Stimulated activated naive B cell treated with anti-CD40 and anti-IgM and Interleukin-4, amounts not matched to agents 10 μg/mL and 1 μg/mL and 100 μg/mL, for 72 hours (primary cell): Measurements from ENCODE around the gene NEUROG1.
"Not testable (repeated sequence)": the region's sequence is repeated elsewhere in the genome, so short reads cannot be mapped to it uniquely, and the experiment has no call there.

Experiments
- ATAC-seq, 2 donors: fragments of 150-1000 bp; cut with Tn5 transposase; replicated peaks; 2 replicates each; pipeline ENCODE4 v1.10.0; 2021; ENCODE audit warnings: moderate library complexity in 1 of 2
- DNase-seq: peaks from one replicate; pipeline ENCODE4 v3.0.0; 2021
- H3K27ac Mint-ChIP-seq: one replicate; pipeline ENCODE4 v1.8.0; 2022; ENCODE audit warnings: mild to moderate bottlenecking, mixed read lengths
- H3K27me3 Mint-ChIP-seq, 2 donors: one replicate each; pipeline ENCODE4 v1.8.0; 2022; ENCODE audit warnings: mixed read lengths in 2 of 2
- H3K36me3 Mint-ChIP-seq, 2 donors: one replicate each; pipeline ENCODE4 v1.8.0; 2022; ENCODE audit warnings: mixed read lengths in 2 of 2, mild to moderate bottlenecking in 1 of 2
- H3K4me1 Mint-ChIP-seq, 2 donors: one replicate each; pipeline ENCODE4 v1.8.0; 2022; ENCODE audit warnings: mixed read lengths in 2 of 2, mild to moderate bottlenecking in 1 of 2
- H3K4me3 Mint-ChIP-seq, 2 donors: one replicate each; pipeline ENCODE4 v1.8.0; 2022; ENCODE audit warnings: mild to moderate bottlenecking in 2 of 2, mixed read lengths in 2 of 2, moderate library complexity in 1 of 2
- H3K9me3 Mint-ChIP-seq, 2 donors: one replicate each; pipeline ENCODE4 v1.8.0; 2022; ENCODE audit warnings: mixed read lengths in 2 of 2, mild to moderate bottlenecking in 1 of 2

Gene NEUROG1

DNA sequence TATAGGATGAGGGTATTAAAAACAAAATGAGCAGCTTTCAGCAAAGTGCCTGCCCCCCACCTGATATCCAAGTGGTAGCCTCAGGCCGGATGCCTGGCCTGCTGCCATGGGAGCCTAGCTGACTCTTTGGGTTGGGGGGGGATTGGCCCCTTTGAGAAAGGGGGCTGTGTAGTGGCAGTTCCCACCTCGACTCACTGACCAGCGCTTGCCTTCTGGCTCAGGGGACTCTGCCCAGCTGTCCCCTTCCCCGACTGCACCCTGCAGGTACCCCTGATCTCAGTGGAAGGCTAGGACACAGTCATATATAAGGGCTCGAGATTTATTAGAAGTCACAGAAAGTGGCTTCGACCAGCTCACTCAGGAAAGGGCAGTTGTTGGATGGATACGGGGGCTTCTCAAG is 1.5 kb upstream of the NEUROG1 start:
- Mint-ChIP-seq H3K27me3 (peaks cover 86 to 96% of the 10 kb centered on the region in 2 donors), H3K27ac (no peak overlapping the region), H3K4me1 (peaks cover 8 to 21% of the 10 kb centered on the region in 2 donors), H3K9me3 (no peaks in the 10 kb centered on the region), H3K36me3 (no peaks in the 10 kb centered on the region), H3K4me3 (no peak overlapping the region)
- DNase-seq (no peak), ATAC-seq (no peak)

DNA sequence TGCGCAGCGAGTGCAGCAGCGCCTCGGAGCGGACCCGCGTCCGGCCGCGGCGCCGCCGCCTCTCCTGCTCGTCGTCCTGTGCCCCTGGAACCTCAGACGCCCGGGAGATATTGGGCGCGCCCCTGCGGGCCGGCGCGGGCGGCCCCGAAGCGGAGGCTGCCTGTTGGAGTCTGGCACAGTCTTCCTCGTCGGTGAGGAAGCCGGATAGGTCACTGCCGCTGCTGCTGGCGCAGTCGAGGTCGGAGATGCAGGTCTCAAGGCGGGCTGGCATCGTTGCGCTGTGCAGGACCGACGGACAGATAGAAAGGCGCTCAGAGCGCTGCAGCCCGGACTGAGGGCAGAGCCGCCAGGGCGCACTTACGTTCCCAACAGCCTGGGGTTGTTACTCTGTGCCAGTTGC is 344 bp downstream of the NEUROG1 start:
- H3K36me3 Mint-ChIP-seq: no peaks in the 10 kb centered on the region
- peak overlapping the region in 1 of 2 donors; percentile 1 for H3K4me3 Mint-ChIP-seq
- peaks cover 74 to 96% of the 10 kb centered on the region in 2 donors for H3K27me3 Mint-ChIP-seq
- H3K27ac Mint-ChIP-seq: no peak overlapping the region
- ATAC-seq (no peak), DNase-seq (no peak)
- peaks cover 8 to 21% of the 10 kb centered on the region in 2 donors for H3K4me1 Mint-ChIP-seq
- H3K9me3 Mint-ChIP-seq: no peaks in the 10 kb centered on the region

DNA sequence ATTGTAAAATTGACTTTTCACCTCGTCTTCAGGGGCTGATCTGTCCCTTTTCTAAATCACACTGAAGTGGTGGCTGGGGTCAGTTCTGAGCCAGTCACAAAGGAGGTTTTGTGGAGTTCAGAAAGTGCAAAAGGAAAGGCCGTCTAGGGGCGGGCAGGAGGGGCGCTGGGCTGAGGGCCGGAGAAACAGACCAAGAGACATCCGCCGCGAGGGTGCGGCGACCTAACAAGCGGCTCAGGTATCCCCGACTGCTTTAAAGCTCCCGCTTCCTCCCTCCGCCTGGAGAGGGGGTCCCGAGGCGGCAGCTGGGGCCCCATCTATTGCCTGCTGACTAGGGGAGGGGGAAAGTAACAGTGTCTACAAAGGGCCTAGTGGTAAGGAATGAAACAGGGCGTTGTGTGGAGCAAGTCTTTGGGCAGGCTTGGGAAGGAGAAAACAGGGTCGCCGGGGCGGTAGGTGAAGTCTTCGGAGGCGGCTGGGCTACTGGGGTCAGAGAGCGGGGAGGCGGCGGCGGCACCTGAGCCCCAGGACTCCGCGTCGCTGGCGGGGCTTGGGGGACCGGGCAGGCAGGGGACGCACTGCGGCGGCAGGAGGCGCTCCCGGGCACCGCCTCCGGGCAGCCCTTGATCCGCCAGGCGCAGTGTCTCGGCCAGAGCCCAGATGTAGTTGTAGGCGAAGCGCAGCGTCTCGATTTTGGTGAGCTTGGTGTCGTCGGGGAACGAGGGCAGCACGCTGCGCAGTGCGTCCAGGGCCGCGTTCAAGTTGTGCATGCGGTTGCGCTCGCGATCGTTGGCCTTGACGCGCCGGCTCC is 950 bp downstream of the NEUROG1 start:
- Mint-ChIP-seq H3K36me3 (no peaks in the 10 kb centered on the region), H3K4me3 (peak overlapping the region; percentile 12 to 58), H3K4me1 (peaks cover 8 to 21% of the 10 kb centered on the region in 2 donors), H3K27ac (peak overlapping the region; percentile 78), H3K9me3 (peaks cover 5% of the 10 kb centered on the region in 2 donors), H3K27me3 (peaks cover 76 to 96% of the 10 kb centered on the region in 2 donors)
- no peak for DNase-seq
- ATAC-seq: no peak

DNA sequence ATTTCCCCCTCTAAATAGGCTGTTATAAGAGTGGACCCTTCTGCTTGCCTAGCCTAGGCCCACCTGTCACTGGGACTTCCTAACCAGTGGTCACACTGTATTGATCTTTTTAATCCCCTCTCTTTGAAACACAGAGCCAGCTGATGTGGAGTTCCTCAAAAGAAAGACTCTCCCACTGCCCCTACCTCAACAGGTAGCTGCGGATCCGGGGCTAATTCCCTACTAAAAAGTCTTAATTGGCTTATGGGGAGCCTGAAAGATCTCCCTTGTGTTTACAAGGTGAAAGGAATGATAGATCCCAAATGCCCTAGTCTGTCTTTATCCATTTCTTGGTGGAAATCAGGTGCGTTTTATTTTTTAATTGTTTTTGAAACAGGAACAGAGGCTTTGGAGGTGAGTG is 2.0 kb downstream of the NEUROG1 start:
- Mint-ChIP-seq H3K9me3 (peaks cover 5% of the 10 kb centered on the region in 2 donors), H3K36me3 (no peaks in the 10 kb centered on the region), H3K27ac (peak overlapping the region; percentile 7), H3K27me3 (peaks cover 66 to 86% of the 10 kb centered on the region in 2 donors), H3K4me3 (no peak overlapping the region), H3K4me1 (peaks cover 8 to 21% of the 10 kb centered on the region in 2 donors)
- ATAC-seq (no peak), DNase-seq (no peak)

DNA sequence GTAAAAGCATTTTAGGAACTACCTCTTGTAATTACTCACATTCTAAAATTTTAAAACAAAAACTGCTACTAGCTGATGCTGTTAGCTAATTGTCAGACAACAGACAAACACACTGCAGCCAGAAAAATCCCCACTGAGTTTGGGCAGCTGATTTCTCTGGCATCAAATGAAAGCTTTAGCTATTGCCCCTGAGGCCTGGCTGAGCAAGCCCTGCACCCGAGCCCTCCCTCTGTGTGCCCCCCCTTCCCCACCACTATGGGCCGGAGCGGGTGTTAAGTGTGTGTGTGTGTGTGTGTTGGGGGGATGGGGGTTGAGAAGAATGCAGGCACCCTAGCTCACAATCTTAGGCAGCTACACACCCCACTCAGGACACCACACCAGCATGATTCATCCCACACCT is 2.4 kb downstream of the NEUROG1 start:
- DNase-seq (no peak), ATAC-seq (no peak)
- Mint-ChIP-seq H3K4me1 (peaks cover 8 to 21% of the 10 kb centered on the region in 2 donors), H3K4me3 (no peak overlapping the region), H3K9me3 (peaks cover 5% of the 10 kb centered on the region in 2 donors), H3K36me3 (no peaks in the 10 kb centered on the region), H3K27ac (no peak overlapping the region), H3K27me3 (peaks cover 62 to 82% of the 10 kb centered on the region in 2 donors)

DNA sequence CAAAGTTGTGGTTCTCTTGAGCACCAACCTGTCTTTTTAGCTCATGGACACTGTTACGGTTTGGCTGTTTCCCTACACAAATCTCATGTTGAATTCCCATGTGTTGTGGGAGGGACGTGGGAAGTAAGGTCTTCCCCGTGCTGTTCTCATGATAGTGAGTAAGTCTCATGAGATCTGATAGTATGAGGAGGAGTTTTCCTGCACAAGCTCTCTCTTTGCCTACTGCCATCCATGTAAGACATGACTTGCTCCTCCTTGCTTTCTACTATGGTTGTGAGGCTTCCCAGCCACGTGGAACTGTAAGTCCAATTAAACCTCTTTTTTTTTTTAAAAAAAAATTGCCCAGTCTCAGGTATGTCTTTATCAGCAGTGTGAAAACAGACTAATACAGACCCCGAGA is 6.2 kb downstream of the NEUROG1 start:
- H3K4me3 Mint-ChIP-seq, DNase-seq, H3K36me3 Mint-ChIP-seq, H3K4me1 Mint-ChIP-seq, H3K9me3 Mint-ChIP-seq, H3K27ac Mint-ChIP-seq, ATAC-seq: not testable (repeated sequence)
- peaks cover 35 to 68% of the 10 kb centered on the region in 2 donors for H3K27me3 Mint-ChIP-seq

DNA sequence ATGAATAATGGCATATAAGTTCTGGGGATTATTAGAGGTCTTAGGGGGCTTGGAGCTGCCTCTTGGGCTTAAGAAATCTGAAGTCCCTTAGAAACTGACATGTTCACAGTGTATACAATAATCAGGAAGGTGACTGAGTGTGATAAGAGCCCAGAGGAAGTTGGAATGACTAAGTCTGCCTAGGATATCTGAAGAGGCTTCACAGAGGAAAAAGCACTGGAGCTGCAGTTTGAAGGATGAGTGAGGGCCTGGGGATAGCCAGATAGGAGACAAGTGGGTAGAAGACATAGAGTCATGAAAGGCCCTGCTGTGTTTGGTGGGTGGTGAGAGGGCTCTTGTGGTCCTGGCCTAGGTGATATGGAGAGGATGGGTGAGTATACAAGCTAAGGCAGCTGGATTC is 8.8 kb downstream of the NEUROG1 start:
- no peak for ATAC-seq
- H3K27me3 Mint-ChIP-seq: peaks cover 34 to 67% of the 10 kb centered on the region in 2 donors

DNA sequence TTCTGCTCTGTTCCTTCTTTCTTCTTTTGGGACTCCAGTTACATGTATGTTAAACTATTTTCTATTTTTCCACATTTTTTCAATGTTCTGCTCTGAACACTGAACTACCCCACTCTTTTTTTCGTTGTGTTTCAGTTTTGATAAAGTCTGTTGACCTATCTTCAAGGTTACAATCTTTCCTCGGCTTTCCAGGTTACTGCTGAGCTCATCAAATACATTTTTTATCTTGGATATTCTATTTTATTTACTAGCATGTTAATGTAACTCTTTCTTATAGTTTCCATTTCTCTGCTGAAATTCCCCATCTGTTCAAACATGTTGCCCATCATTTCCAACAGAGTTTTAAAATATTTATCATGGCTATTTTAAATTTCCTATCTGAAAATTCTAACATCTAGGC is 13.8 kb downstream of the NEUROG1 start:
- ATAC-seq (no peak), DNase-seq (no peak)
- peaks cover 13 to 15% of the 10 kb centered on the region in 2 donors for H3K9me3 Mint-ChIP-seq
- H3K4me3 Mint-ChIP-seq: no peak overlapping the region
- H3K36me3 Mint-ChIP-seq: no peaks in the 10 kb centered on the region
- no peak overlapping the region for H3K27ac Mint-ChIP-seq
- no peaks in the 10 kb centered on the region for H3K4me1 Mint-ChIP-seq
- H3K27me3 Mint-ChIP-seq: peaks cover 48 to 69% of the 10 kb centered on the region in 2 donors

More for the DNA sequence above, 8.8 kb downstream of the NEUROG1 start:
- H3K36me3 Mint-ChIP-seq: no peaks in the 10 kb centered on the region
- H3K27ac Mint-ChIP-seq: no peak overlapping the region
- H3K9me3 Mint-ChIP-seq: peaks cover 15 to 20% of the 10 kb centered on the region in 2 donors
- no peaks in the 10 kb centered on the region for H3K4me1 Mint-ChIP-seq
- H3K4me3 Mint-ChIP-seq: no peak overlapping the region
- no peak for DNase-seq

DNA sequence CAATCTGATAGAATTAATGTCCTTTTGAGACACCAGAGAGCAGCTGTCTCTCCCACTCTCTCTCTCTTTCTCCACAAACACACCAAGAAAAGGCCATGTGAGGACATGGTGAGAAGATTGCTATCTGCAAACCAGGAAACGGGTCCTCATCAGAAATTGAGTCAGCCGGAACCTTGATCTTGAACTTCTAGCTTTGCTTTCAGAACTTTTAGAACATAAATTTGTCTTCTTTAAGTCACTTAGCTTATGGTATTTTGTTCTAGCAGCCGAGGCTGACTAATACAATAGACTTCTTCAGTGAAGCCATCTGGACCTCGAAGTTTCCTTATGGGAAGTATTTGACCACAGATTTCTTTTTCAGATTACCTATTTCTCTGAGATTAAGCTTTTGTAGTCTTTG is 18.1 kb downstream of the NEUROG1 start:
- Mint-ChIP-seq H3K9me3 (peaks cover 5 to 8% of the 10 kb centered on the region in 2 donors), H3K4me3 (no peak overlapping the region), H3K4me1 (no peaks in the 10 kb centered on the region), H3K36me3 (no peaks in the 10 kb centered on the region), H3K27ac (no peak overlapping the region), H3K27me3 (peaks cover 28 to 42% of the 10 kb centered on the region in 2 donors)
- no peak for ATAC-seq
- DNase-seq: no peak

DNA sequence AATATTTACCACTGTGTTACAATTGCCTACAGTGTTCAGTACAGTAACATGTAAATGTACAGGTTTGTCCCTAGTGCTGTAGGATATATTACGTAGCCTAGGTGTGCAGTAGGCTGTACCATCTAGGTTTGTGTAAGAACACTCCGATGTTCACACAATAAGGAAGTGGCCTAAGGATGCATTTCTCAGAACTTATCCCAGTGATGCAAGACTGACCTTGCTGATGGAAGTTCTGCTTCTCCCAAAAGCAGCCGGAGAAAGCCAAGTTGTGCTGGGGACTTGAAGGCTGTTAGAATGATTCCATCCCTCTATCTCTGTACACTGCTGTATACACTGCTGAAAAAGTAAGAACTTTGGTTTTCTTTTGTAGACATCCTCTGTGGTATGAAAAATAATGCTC is 21.6 kb downstream of the NEUROG1 start:
- Mint-ChIP-seq H3K9me3 (peaks cover 0 to 2% of the 10 kb centered on the region in 2 donors), H3K27ac (no peak overlapping the region), H3K36me3 (no peaks in the 10 kb centered on the region), H3K4me3 (no peak overlapping the region), H3K4me1 (no peaks in the 10 kb centered on the region), H3K27me3 (peaks cover 15 to 38% of the 10 kb centered on the region in 2 donors)
- DNase-seq: no peak
- ATAC-seq: no peak

DNA sequence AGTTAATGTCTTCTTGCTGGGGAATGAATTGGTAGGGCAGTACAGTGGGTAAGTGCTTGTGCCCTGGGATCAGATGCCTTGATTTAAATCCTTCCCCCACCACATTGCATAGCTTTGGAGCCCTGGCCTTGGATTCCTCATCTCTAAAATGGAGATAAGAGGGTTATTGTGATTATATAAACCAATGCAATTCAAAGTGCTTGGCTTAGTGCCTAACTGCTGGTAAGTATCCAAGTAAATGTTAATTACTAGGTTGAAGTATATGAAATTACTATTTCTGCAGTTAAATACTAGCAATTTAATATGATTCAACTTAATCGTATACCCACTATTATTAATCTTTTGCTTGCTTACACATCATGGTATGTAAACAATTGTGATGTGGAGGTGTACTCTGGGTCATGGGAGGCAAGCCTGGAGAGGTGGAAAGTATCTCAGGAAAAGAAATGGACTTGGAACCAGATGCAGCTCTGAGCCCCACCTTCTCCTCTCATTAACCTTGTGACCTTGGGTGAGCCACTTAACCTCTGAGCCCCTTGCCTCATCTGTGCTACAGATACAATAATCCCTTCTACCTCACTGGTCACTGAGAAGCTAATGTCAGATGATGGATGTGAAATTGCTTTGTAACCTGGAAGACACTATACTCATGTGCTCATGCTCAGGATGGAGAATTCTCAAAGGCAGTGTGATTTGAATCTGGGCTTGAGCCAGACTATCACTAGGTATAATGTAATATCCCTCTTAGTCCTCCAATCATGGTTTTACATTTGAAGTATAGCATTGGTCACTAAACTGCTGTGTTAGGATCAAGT is 23.8 kb downstream of the NEUROG1 start:
- Mint-ChIP-seq H3K36me3 (no peaks in the 10 kb centered on the region), H3K27me3 (peaks cover 15 to 38% of the 10 kb centered on the region in 2 donors), H3K4me3 (no peak overlapping the region), H3K27ac (no peak overlapping the region), H3K4me1 (peaks cover 4 to 6% of the 10 kb centered on the region in 2 donors), H3K9me3 (peaks cover 0 to 2% of the 10 kb centered on the region in 2 donors)
- ATAC-seq (no peak), DNase-seq (no peak)

DNA sequence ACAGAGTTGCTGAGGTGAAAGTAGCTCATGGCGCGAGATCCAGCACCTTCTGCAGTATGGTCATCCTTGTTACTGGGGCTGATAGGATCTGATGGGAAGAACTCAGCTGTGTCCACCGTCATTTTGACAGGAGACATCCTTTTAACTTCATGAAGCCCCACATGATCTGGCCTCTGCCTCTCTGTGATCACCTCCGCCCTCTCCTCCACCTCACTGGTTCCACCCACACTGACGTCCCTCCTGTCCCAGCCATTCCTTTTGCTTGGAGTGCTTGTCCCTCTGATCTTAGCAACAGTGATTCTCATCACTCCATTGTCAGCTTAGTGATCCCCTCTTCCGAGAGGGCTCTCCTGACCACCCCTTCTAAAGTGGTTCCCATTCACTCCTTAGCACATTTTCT is 25.8 kb downstream of the NEUROG1 start:
- H3K4me3 Mint-ChIP-seq: no peak overlapping the region
- H3K9me3 Mint-ChIP-seq: no peaks in the 10 kb centered on the region
- H3K36me3 Mint-ChIP-seq: no peaks in the 10 kb centered on the region
- peaks cover 19 to 46% of the 10 kb centered on the region in 2 donors for H3K27me3 Mint-ChIP-seq
- H3K4me1 Mint-ChIP-seq: peaks cover 4 to 6% of the 10 kb centered on the region in 2 donors
- no peak for DNase-seq
- no peak for ATAC-seq
- no peak overlapping the region for H3K27ac Mint-ChIP-seq

DNA sequence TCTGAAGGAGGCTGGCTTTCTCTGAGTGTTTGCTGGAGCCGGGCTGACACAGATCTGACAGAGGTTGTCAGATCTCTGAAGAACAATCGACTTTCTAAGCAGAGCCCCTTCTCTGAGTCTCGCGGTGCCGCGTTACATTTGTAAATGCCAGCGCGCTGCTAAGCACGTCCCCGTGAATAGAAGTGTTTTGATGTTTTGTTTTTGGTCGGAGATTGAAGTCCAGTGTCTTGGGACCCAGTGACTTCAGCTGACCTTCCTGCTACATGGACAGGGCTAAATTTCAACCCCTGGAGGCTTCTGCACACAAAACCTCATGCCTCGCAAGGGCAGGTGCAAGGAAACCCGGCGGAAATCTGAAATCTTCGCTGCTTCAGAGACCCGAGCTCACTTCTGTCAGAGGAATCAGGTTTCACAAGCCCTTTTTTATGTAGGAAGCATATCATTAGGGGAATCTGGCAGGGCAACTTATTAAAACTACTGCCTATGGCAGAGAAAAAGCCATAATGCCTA is 27.2 kb downstream of the NEUROG1 start:
- peak overlapping the region in 1 of 2 donors; percentile 30 for H3K4me3 Mint-ChIP-seq
- peaks cover 4 to 6% of the 10 kb centered on the region in 2 donors for H3K4me1 Mint-ChIP-seq
- H3K27me3 Mint-ChIP-seq: peaks cover 29 to 59% of the 10 kb centered on the region in 2 donors
- no peak for ATAC-seq
- no peak for DNase-seq
- no peaks in the 10 kb centered on the region for H3K9me3 Mint-ChIP-seq
- no peaks in the 10 kb centered on the region for H3K36me3 Mint-ChIP-seq
- no peak overlapping the region for H3K27ac Mint-ChIP-seq

DNA sequence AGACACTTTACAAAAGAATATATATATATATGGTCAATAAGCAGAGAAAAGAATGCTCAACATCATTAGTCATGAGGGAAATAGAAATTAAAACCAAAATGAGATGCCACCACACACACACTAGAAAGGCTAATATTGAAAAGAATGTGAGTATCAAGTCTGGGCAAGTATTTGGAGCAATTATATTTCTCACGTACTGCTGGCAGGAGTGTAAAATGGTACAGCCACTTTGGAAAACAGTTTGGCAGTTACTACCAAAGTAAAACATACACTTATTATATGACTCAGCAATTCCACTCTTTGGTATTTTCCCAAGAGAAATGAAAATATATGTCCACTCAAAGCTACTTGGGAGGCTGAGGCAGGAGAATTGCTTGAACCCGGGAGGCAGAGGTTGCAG is 29.8 kb downstream of the NEUROG1 start:
- Mint-ChIP-seq H3K9me3 (no peaks in the 10 kb centered on the region), H3K27me3 (peaks cover 38 to 60% of the 10 kb centered on the region in 2 donors), H3K4me3 (no peak overlapping the region), H3K36me3 (no peaks in the 10 kb centered on the region), H3K4me1 (peaks cover 4 to 6% of the 10 kb centered on the region in 2 donors), H3K27ac (no peak overlapping the region)
- DNase-seq: no peak
- ATAC-seq: no peak
